ENCODE results near the gene GPRC5B.

The GPRC5B gene

GRCh38 chr16:19824216-19824615 is 60.4 kb downstream of the GPRC5B start:
- no peak overlapping the region for H3K27ac ChIP-seq (ENCODE audit: low read length)
- H3K9me3 ChIP-seq (ENCODE audit: control insufficient read depth in 1 of 2, low read length in 2 of 2) = no peaks in the 10 kb centered on the region
- no peaks in the 10 kb centered on the region for H3K36me3 ChIP-seq (ENCODE audit: control insufficient read depth in 1 of 2, insufficient read depth in 2 of 2, low read length in 2 of 2)
- no peak overlapping the region for H3K4me3 ChIP-seq (ENCODE audit: low read depth in 1 of 2, low read length in 2 of 2)
- H3K27me3 ChIP-seq (ENCODE audit: low read depth, low read length) = no peaks in the 10 kb centered on the region
- no peaks in the 10 kb centered on the region for H3K4me1 ChIP-seq (ENCODE audit: control insufficient read depth in 1 of 2, insufficient read depth in 2 of 2, low read length in 2 of 2)

- no peak overlapping the region for H3K4me3 ChIP-seq (ENCODE audit: low read depth in 1 of 2, low read length in 2 of 2)
- H3K36me3 ChIP-seq (ENCODE audit: control insufficient read depth in 1 of 2, insufficient read depth in 2 of 2, low read length in 2 of 2) = no peaks in the 10 kb centered on the region
- H3K27ac ChIP-seq (ENCODE audit: low read length) = no peak overlapping the region
Observed at GRCh38 chr16:19823322-19823721, 61.3 kb downstream of the GPRC5B start.

DNA sequence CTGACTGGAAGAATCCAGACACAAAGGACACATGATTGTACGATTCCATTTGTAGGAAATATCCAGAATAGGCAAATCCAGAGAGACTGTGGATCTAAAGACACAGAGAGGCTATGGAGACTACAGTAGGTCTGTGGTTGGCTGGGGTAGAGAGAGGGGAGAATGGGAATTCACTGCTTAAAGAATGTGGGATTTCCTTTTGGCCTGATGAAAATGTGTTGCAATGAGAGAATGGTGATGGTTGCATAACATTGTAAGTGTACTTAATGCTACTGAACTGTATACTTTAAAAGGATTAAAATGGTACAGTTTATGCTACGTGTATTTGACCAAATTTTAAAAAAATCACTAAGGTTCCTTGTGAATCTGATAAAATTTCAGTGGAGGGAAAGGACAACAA is 62.1 kb downstream of the GPRC5B start:
- Histone ChIP-seq H3K9me3 (ENCODE audit: control insufficient read depth in 1 of 2, low read length in 2 of 2) (no peaks in the 10 kb centered on the region), H3K27ac (ENCODE audit: low read length) (no peak overlapping the region), H3K4me3 (ENCODE audit: low read depth in 1 of 2, low read length in 2 of 2) (no peak overlapping the region), H3K4me1 (ENCODE audit: control insufficient read depth in 1 of 2, insufficient read depth in 2 of 2, low read length in 2 of 2) (no peaks in the 10 kb centered on the region), H3K27me3 (ENCODE audit: low read depth, low read length) (no peaks in the 10 kb centered on the region), H3K36me3 (ENCODE audit: control insufficient read depth in 1 of 2, insufficient read depth in 2 of 2, low read length in 2 of 2) (no peaks in the 10 kb centered on the region)

More at GRCh38 chr16:19823322-19823721, 61.3 kb downstream of the GPRC5B start:
- Histone ChIP-seq H3K4me1 (ENCODE audit: control insufficient read depth in 1 of 2, insufficient read depth in 2 of 2, low read length in 2 of 2) (no peaks in the 10 kb centered on the region), H3K27me3 (ENCODE audit: low read depth, low read length) (no peaks in the 10 kb centered on the region), H3K9me3 (ENCODE audit: control insufficient read depth in 1 of 2, low read length in 2 of 2) (no peaks in the 10 kb centered on the region)

GRCh38 chr16:19817875-19818274 is 66.8 kb downstream of the GPRC5B start:
- Histone ChIP-seq H3K27ac (ENCODE audit: low read length) (no peak overlapping the region), H3K36me3 (ENCODE audit: control insufficient read depth in 1 of 2, insufficient read depth in 2 of 2, low read length in 2 of 2) (no peaks in the 10 kb centered on the region), H3K4me3 (ENCODE audit: low read depth in 1 of 2, low read length in 2 of 2) (no peak overlapping the region), H3K9me3 (ENCODE audit: control insufficient read depth in 1 of 2, low read length in 2 of 2) (no peaks in the 10 kb centered on the region), H3K4me1 (ENCODE audit: control insufficient read depth in 1 of 2, insufficient read depth in 2 of 2, low read length in 2 of 2) (no peaks in the 10 kb centered on the region), H3K27me3 (ENCODE audit: low read depth, low read length) (no peaks in the 10 kb centered on the region)

DNA sequence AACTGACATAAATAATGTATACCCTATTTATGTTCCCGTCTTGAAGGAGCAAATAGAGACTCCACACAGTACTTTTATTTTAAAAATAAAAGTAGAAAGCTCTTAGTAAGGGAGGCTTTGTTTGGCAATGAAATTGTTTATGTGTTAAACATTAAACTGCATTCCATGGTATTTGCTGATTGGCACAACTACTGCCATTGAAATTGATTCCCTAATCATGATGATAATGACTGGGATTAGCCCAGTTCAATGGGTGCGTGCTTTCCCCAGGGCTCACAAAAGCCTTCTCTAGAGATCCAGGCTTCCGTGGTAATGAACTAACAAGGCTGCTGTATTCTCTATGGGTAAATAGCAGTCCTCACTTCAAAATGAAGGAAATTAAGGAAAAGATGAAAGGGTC is 67.5 kb downstream of the GPRC5B start:
- H3K4me1 ChIP-seq (ENCODE audit: control insufficient read depth in 1 of 2, insufficient read depth in 2 of 2, low read length in 2 of 2) = no peaks in the 10 kb centered on the region
- no peaks in the 10 kb centered on the region for H3K27me3 ChIP-seq (ENCODE audit: low read depth, low read length)
- H3K27ac ChIP-seq (ENCODE audit: low read length) = no peak overlapping the region
- H3K9me3 ChIP-seq (ENCODE audit: control insufficient read depth in 1 of 2, low read length in 2 of 2) = no peaks in the 10 kb centered on the region
- H3K4me3 ChIP-seq (ENCODE audit: low read depth in 1 of 2, low read length in 2 of 2) = no peak overlapping the region
- H3K36me3 ChIP-seq (ENCODE audit: control insufficient read depth in 1 of 2, insufficient read depth in 2 of 2, low read length in 2 of 2) = no peaks in the 10 kb centered on the region

DNA sequence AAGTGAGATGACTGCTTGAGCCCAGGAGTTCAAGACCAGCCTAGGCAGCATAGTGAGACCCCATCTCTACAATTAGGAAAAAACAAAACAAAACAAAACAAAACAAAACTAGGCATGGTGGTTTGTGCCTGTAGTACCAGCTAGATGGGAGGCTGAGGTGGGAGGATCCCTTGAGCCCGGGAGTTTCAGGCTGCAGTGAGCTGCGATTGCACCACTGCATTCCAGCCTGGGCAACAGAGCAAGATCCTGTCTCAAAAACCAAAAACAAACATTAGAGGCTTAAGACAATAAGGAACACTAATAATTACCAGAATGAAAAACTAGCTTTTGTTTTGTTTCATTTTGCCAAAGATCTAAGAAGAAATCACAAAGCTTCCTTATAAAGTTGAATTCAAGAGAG is 69.2 kb downstream of the GPRC5B start:
- Histone ChIP-seq H3K4me3 (ENCODE audit: low read depth in 1 of 2, low read length in 2 of 2) (no peak overlapping the region), H3K36me3 (ENCODE audit: control insufficient read depth in 1 of 2, insufficient read depth in 2 of 2, low read length in 2 of 2) (no peaks in the 10 kb centered on the region), H3K4me1 (ENCODE audit: control insufficient read depth in 1 of 2, insufficient read depth in 2 of 2, low read length in 2 of 2) (peaks cover 0 to 4% of the 10 kb centered on the region in 2 donors), H3K27ac (ENCODE audit: low read length) (no peak overlapping the region), H3K27me3 (ENCODE audit: low read depth, low read length) (no peaks in the 10 kb centered on the region), H3K9me3 (ENCODE audit: control insufficient read depth in 1 of 2, low read length in 2 of 2) (no peaks in the 10 kb centered on the region)

GRCh38 chr16:19812986-19813385 is 71.7 kb downstream of the GPRC5B start:
- no peaks in the 10 kb centered on the region for H3K36me3 ChIP-seq (ENCODE audit: control insufficient read depth in 1 of 2, insufficient read depth in 2 of 2, low read length in 2 of 2)
- H3K27ac ChIP-seq (ENCODE audit: low read length) = no peak overlapping the region
- peaks cover 4 to 9% of the 10 kb centered on the region in 2 donors for H3K4me1 ChIP-seq (ENCODE audit: control insufficient read depth in 1 of 2, insufficient read depth in 2 of 2, low read length in 2 of 2)
- H3K9me3 ChIP-seq (ENCODE audit: control insufficient read depth in 1 of 2, low read length in 2 of 2) = no peaks in the 10 kb centered on the region
- H3K4me3 ChIP-seq (ENCODE audit: low read depth in 1 of 2, low read length in 2 of 2) = no peak overlapping the region
- no peaks in the 10 kb centered on the region for H3K27me3 ChIP-seq (ENCODE audit: low read depth, low read length)

DNA sequence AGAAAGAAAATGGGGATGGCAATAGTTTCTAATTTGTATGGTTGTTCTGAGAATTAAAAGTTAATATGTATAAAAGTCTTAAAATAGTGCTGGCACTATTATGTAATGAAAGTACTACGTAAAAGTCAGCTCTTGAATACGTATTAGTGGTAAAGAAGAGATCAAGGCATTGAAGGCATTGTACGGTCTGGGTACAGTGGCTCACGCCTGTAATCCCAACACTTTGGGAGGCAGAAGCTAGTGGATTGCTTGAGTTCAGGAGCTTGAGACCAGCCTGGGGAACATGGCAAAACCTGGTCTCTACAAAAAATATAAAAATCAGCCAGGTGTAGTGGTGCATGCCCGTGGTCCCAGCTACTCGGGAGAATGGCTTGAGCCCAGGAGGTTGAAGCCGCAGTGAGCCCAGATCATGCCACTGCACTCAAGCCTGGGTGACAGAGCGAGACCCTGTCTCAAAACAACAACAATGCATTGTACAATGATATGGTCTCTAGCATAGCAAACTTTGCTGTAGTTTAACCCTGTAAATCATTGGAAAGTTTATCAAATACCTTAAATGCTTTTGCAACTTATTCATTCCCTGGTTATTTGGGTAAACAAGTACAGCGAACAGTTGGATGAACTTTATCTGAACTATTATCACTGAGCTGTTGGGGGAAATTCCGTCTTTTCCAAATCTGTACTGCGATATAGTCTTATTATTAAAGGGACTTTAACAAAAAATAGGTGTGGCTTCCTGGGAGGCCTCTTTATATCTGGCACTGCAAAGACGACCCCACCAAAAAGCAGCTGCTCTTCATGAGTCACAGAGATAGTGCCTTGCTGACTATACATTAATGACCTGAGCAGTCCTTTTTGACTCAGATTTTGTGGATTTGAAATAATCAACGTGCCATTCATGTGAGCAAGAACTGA is 73.6 kb downstream of the GPRC5B start:
- no peaks in the 10 kb centered on the region for H3K36me3 ChIP-seq (ENCODE audit: control insufficient read depth in 1 of 2, insufficient read depth in 2 of 2, low read length in 2 of 2)
- H3K4me1 ChIP-seq (ENCODE audit: control insufficient read depth in 1 of 2, insufficient read depth in 2 of 2, low read length in 2 of 2) = peaks cover 4 to 9% of the 10 kb centered on the region in 2 donors
- no peaks in the 10 kb centered on the region for H3K9me3 ChIP-seq (ENCODE audit: control insufficient read depth in 1 of 2, low read length in 2 of 2)
- H3K27ac ChIP-seq (ENCODE audit: low read length) = no peak overlapping the region
- H3K27me3 ChIP-seq (ENCODE audit: low read depth, low read length) = no peaks in the 10 kb centered on the region
- no peak overlapping the region for H3K4me3 ChIP-seq (ENCODE audit: low read depth in 1 of 2, low read length in 2 of 2)

GRCh38 chr16:19809693-19810092 is 75.0 kb downstream of the GPRC5B start:
- H3K27ac ChIP-seq (ENCODE audit: low read length) = no peak overlapping the region
- H3K27me3 ChIP-seq (ENCODE audit: low read depth, low read length) = no peaks in the 10 kb centered on the region
- no peaks in the 10 kb centered on the region for H3K36me3 ChIP-seq (ENCODE audit: control insufficient read depth in 1 of 2, insufficient read depth in 2 of 2, low read length in 2 of 2)
- H3K4me1 ChIP-seq (ENCODE audit: control insufficient read depth in 1 of 2, insufficient read depth in 2 of 2, low read length in 2 of 2) = peaks cover 4 to 9% of the 10 kb centered on the region in 2 donors
- H3K9me3 ChIP-seq (ENCODE audit: control insufficient read depth in 1 of 2, low read length in 2 of 2) = peaks cover 0 to 2% of the 10 kb centered on the region in 2 donors
- no peak overlapping the region for H3K4me3 ChIP-seq (ENCODE audit: low read depth in 1 of 2, low read length in 2 of 2)

DNA sequence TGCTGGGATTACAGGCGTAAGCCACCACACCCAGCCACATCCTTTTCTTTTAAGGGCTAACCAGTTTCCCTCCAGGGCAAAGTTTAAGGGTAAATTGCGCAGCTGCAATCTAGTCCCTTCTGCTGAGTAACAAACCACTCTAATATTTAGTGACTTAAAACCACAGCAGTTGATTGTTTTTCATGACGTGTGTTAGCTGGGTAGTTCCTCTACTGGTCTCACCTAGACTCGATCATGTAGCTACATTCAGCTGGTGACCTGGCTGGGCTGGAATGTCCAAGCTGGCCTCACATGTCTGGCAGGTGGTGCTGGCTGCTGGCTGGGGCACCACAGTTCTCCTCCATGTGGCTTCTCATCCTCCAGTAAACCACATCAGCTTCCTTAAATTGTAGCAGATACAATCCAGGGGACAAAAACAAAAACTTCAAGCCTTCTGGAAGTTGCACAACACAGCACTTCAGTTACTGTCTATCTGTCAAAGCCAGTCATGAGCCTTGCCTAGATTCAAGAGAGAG is 75.5 kb downstream of the GPRC5B start:
- Histone ChIP-seq H3K27ac (ENCODE audit: low read length) (peak overlapping the region; percentile 39), H3K4me1 (ENCODE audit: control insufficient read depth in 1 of 2, insufficient read depth in 2 of 2, low read length in 2 of 2) (peaks cover 4 to 9% of the 10 kb centered on the region in 2 donors), H3K36me3 (ENCODE audit: control insufficient read depth in 1 of 2, insufficient read depth in 2 of 2, low read length in 2 of 2) (no peaks in the 10 kb centered on the region), H3K4me3 (ENCODE audit: low read depth in 1 of 2, low read length in 2 of 2) (no peak overlapping the region), H3K9me3 (ENCODE audit: control insufficient read depth in 1 of 2, low read length in 2 of 2) (peaks cover 0 to 2% of the 10 kb centered on the region in 2 donors), H3K27me3 (ENCODE audit: low read depth, low read length) (no peaks in the 10 kb centered on the region)

- Histone ChIP-seq H3K27ac (ENCODE audit: low read length) (peak overlapping the region; percentile 64), H3K9me3 (ENCODE audit: control insufficient read depth in 1 of 2, low read length in 2 of 2) (peaks cover 0 to 2% of the 10 kb centered on the region in 2 donors), H3K4me3 (ENCODE audit: low read depth in 1 of 2, low read length in 2 of 2) (no peak overlapping the region), H3K27me3 (ENCODE audit: low read depth, low read length) (no peaks in the 10 kb centered on the region), H3K36me3 (ENCODE audit: control insufficient read depth in 1 of 2, insufficient read depth in 2 of 2, low read length in 2 of 2) (no peaks in the 10 kb centered on the region), H3K4me1 (ENCODE audit: control insufficient read depth in 1 of 2, insufficient read depth in 2 of 2, low read length in 2 of 2) (peaks cover 4 to 9% of the 10 kb centered on the region in 2 donors)
Observed at GRCh38 chr16:19808061-19808641, 76.5 kb downstream of the GPRC5B start.
